COLO829 (cell line): Measurements from ENCODE around the gene PLEKHA8.
A peak's percentile ranks its signal among the peaks of the same experiment; 100 is the strongest.
"Not testable (repeated sequence)": the region's sequence is repeated elsewhere in the genome, so short reads cannot be mapped to it uniquely, and the experiment has no call there.

Source experiments
- DNase-seq: peaks from one replicate; pipeline ENCODE4 v3.0.0; 2012; ENCODE audit warnings: low spot score

The PLEKHA8 gene

DNA sequence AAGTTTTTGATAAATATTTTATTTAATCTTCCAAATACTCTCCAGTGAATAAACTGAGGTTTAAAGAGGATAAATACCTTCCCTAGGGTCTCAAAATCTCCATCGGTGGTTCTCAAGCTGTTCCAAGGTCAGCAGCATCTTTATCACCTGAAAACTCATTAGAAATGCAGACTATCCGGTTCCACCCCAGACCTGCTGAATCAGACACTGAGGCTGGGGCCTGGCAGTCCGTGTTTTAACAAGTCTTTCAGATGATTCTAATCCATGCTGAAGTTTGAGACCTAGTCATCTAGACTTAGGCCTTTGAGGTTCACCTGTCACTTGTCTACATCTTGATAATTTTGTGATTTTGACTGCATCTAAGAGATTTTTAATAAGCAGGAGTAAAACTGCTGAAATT lies 37.5 kb downstream of the PLEKHA8 start:
- no peak for DNase-seq

GRCh38 chr7:30066687-30067086 lies 38.5 kb downstream of the PLEKHA8 start:
- DNase-seq: no peak

DNA sequence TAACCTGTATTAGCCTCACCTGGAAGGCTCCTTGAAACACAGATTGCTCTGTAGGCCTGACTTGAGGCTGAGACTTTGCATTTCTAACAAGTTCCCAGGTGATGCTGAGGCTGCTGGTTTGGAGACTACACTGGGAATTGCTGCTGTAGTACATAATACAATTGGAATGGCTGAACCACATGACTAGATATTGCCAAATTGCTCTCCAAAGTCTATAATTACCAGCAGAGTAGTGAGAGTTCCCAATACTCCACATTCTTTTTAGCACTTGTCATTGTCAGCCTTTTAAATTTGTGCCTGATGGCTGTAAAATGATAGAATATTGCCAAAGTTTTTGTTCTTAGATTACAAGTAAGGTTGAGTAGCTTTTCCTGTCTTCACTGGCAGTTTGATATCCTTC lies 39.9 kb downstream of the PLEKHA8 start:
- DNase-seq: no peak

- DNase-seq: no peak
These were observed 41.1 kb downstream of the PLEKHA8 start for GRCh38 chr7:30069096-30069867.

DNA sequence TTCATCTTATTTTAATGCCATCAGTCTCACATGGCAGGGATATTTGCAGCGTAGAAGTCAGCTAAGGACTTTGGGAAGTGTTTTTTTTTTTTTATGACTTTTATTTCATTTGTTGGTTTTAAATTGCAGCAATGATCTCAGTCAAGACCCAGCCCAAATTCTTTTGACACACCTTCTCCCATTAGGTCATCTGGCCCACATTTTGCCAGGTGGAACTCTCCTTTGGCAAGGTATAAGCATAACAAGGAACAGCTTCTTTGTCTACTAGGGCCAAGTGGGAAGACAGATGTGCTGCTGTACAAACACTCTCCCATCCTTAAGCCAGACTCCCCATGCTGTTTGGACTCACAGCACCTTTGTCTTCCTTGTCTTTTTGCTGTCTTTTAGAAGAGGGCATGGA lies 41.8 kb downstream of the PLEKHA8 start:
- no peak for DNase-seq

DNA sequence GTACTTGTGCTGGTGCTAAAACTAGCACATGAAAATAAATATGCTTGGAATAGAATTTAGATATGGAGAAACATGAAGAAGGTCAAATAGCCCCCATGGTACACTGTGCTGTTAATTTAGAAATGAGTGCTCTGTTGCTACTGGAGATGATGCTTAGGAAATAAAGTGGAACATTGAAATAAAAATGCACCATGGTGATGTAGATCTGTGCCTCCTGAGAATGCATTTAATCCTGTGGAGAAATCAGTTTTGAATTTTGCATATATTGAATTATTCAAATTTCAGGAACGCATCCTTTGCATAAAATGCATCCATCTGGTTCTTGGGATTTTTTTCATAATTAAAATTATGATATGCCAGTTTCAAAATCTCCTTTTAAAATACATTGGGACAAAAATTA lies 44.5 kb downstream of the PLEKHA8 start:
- no peak for DNase-seq

DNA sequence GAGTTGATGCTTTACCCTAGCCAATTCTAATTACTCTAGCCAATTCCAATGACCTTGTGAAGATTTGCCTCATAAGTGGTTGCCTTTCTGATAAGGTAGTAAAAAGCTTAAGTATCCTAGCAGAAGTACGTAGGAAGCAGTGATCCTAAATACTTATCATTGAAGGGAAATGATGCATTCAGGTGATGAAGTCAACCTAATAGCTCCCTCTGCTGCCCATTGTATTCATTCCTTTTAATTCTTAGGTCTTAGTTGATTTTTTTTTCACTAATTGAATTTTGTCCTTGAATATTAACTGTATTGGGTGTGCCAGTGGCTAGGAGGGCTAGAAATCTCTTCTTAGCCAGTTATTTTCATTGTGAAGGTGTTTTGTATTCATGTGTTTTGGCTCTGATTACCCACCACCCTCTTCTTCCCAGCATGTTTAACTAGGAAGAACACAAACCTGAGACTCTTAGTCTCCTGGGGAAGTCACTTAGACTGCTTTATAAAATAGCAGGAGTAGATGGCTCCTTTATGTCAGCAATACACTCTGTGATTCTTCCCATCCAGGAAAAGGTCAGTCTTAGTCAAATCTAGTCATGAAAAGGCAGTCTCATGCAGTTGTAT lies 46.3 kb downstream of the PLEKHA8 start:
- peak; percentile 15 for DNase-seq

DNA sequence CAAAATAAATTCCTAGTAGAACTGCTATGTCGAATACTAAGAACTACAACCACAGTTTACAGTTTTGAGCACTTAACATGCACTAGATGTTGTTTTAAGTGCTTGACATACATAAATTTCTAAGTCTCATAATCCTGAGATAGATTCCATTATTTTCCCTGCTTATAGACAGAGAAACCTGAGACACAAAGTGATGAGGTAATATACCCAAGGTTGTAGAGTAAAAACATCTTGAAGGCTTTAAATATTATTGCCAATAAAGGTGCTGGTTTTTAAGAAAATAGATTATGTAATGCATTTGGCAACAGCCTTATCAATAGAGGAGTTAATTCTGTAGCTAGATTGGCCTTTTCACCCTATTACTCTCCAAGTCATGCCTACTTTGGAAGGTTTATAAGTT lies 48.2 kb downstream of the PLEKHA8 start:
- no peak for DNase-seq

DNA sequence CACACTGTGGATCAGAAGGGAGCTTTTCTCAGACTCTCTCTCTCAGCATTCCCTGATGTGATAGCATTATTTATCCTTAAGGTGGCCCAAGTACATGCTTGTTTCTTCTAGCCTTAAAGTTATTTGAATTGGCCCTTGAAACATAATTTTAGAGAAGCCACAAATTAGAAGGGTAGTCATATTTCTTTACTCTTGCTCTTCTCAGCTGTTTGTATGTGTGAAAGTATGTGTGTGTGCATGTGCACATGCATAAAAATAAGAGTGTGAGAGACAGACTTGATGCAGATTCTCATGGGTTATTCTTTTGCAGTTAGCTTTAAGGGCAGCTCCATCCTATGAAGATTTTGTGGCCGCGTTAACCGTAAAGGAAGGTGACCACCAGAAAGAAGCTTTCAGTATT lies 50.1 kb downstream of the PLEKHA8 start:
- DNase-seq: no peak

- DNase-seq: no peak
These were observed 51.7 kb downstream of the PLEKHA8 start for GRCh38 chr7:30079880-30080279.

GRCh38 chr7:30080818-30081217 lies 52.6 kb downstream of the PLEKHA8 start:
- DNase-seq: no peak

- DNase-seq: no peak
These were observed 54.5 kb downstream of the PLEKHA8 start for GRCh38 chr7:30082686-30083085.

- DNase-seq: no peak
These were observed 55.1 kb downstream of the PLEKHA8 start for GRCh38 chr7:30083334-30083733.

DNA sequence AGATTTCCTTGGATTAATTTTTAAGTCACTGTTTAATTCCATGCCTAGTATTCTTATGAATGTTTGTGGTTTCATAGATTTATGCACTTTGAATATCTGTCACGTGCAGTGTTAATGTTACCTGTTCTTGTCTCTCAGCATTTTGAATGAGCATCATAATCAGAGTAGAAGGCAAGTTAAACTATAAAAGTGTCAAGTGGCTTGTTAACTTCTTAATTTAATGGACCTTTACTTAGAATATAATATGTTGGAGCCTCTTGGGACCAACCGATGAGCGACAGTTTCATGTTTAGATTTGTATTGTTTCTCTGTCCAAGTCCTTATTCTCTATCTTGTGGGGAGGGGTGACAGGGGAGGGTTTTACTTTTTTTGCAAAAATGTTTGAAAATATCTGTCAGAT lies 56.0 kb downstream of the PLEKHA8 start:
- DNase-seq: no peak

DNA sequence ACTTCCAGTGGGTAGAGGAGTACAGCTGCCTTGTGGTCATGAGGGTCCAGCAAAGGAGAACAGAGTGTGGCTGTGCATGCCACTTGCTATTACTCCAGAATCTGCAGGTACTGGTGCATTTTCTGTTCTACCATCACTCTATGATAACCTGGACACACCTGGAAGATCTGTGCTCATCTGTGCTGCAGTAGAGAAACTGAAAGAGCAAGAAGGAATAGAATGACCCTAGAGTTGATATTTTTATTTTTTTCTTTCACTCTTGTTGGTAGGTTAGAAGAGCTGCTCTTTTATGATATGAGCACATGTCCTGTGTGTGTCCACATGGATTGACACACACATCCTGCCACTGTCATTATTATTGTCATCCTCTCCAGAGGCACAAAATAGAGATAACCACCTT lies 58.3 kb downstream of the PLEKHA8 start:
- no peak for DNase-seq

GRCh38 chr7:30087371-30087770 lies 59.2 kb downstream of the PLEKHA8 start:
- no peak for DNase-seq

DNA sequence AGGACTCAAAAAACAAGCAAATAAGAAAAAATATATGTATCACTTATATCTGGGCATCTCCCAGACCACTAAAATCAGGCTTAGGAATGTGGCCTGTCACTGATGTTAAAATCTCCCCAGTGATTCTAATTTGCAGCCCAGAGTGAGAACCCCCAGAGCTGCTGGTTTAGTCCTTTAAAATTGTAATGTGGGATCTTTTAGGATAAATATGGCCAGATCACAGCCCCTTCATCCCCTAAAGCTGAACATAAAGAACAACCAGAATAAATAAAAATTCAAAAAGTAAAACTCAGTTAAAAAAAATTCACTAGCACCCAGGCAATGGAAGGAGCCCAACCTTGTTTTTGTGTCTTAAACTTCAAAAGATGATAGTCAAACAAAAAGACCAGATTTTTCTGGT lies 60.1 kb downstream of the PLEKHA8 start:
- no peak for DNase-seq

DNA sequence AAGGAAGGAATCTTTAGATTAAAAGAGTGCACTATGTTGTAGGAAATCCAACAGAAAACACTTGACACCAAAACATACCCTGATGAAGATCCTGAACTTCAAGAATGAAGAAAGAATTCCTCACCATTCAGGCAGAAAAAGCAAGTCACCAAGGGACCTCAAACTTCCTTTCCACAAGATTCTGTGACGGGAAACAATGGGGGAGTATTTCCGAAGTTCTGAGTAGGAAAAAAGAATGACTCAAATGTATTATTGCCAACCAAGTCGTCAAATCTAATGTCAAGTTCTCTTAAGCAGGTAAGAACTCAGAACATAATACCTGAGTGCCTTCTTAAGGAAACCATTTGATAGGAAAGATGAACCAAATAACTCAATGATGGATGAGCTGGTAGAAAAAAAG lies 61.9 kb downstream of the PLEKHA8 start:
- no peak for DNase-seq

DNA sequence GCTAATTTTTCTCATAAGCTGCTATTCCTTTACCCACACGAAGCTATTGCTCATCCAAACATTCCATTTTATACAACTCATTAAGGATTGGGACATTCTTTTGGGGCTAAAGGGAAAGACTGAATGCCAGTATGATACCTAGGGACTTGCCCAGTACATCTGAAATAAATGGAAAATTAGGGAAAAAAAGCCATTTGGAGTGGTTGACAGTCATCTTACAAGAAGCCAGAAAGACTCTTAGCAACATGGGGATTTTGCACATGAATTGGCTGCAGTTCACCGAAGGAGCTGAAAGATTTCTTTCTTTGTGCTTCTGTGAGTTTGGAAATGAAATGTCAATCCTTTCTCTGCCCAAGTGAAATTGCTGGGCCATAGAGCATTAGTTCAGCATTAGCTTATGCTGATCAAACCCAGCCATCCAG lies 63.3 kb downstream of the PLEKHA8 start:
- DNase-seq: peak; percentile 9

DNA sequence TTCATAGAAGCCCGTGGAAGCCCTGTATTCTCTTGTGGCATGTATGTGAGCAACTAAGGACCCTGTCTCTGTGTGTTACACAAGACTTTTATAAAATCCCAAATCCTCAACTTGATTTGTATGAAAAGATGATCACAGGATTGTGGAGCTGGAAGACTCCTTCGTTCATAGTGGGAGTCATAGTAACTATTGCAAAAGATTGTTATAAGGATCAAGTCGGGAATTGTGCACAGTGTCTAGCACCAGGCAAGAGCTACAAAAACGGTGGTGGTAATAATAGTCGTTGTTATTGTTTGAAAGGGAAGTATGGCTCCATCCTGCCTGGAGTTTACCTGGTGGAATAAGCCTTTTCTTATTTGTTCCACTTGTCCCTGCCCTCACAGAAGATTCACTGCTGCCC lies 63.8 kb downstream of the PLEKHA8 start:
- no peak for DNase-seq

- no peak for DNase-seq
These were observed 65.3 kb downstream of the PLEKHA8 start for GRCh38 chr7:30093420-30093952.

DNA sequence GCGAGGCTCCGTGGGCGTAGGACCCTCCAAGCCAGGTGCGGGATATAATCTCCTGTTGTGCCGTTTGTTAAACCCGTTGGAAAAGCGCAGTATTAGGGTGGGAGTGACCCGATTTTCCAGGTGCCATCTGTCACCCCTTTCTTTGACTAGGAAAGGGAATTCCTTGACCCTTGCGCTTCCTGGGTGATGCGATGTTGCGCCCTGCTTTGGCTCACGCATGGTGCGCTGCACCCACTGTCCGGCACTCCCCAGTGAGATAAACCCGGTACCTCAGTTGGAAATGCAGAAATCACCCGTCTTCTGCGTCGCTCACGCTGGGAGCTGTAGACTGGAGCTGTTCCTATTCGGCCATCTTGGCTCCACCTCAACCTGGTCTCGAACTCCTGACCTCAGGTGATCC lies 70.4 kb downstream of the PLEKHA8 start:
- DNase-seq: not testable (repeated sequence)

- no peak for DNase-seq
These were observed 74.1 kb downstream of the PLEKHA8 start for GRCh38 chr7:30102281-30102680.

DNA sequence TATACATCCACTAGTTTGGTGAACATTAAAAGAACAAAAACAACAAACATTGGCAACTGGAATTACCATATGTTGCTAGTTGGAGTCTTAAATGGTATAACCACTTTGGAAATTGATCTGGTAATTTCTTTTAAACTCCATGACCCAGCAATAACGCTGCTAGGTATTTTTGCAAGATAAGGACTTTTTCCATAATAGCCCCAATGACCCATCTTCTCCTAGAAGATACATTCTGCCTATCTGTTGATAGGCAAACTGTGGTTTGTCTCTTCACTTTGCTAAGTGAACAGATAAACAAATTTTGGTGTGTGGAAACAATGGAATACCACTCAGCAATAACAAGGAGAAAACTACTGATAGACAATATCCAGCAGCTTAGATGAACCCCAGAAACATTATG lies 75.9 kb downstream of the PLEKHA8 start:
- no peak for DNase-seq
